Uterus (tissue), 2 donors: Measurements from ENCODE around the gene REN.

Experiments used
- POLR2A ChIP-seq, 2 donors: fragments of 450-650 bp; IDR thresholded peaks; one replicate each; pipeline ENCODE4 v1.6.1; 2016; ENCODE audit warnings: antibody characterized with exemption in 2 of 2, mild to moderate bottlenecking in 1 of 2, moderate library complexity in 1 of 2
- TF ChIP-seq, protein P1 (sequence below), 4 experiments: fragments of 200-600 bp in 2 of 4; fragments of 450-650 bp in 2 of 4; sonication (generic) in 2 of 4; IDR thresholded peaks; one replicate each; pipeline ENCODE4 v1.5.1; 2016 to 2019; ENCODE audit warnings: antibody characterized with exemption in 4 of 4, mild to moderate bottlenecking in 2 of 4, moderate library complexity in 1 of 4

DNA sequence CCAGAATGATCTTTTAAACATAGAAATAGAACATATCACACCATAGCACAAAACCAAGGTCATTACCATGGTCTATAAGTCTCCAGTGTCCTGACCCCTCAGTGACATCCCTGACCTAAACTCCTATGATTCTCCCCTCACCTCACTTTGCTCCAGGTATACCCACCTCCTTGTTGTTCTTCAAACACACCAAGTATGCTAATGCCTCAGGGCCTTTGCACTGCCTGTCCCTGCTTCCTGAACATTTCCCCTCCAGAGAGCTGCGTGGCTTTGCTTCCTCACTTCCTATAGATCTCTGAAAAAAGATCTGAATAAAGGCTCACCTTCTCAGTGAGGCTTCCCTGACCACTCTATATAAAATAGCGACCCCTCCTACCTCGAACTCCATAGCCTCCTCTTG lies 46.6 kb upstream of the REN start:
- no peak for TF ChIP-seq POLR2A (IDR thresholded peaks at IDR 0.05)
- TF ChIP-seq, protein P1, sequence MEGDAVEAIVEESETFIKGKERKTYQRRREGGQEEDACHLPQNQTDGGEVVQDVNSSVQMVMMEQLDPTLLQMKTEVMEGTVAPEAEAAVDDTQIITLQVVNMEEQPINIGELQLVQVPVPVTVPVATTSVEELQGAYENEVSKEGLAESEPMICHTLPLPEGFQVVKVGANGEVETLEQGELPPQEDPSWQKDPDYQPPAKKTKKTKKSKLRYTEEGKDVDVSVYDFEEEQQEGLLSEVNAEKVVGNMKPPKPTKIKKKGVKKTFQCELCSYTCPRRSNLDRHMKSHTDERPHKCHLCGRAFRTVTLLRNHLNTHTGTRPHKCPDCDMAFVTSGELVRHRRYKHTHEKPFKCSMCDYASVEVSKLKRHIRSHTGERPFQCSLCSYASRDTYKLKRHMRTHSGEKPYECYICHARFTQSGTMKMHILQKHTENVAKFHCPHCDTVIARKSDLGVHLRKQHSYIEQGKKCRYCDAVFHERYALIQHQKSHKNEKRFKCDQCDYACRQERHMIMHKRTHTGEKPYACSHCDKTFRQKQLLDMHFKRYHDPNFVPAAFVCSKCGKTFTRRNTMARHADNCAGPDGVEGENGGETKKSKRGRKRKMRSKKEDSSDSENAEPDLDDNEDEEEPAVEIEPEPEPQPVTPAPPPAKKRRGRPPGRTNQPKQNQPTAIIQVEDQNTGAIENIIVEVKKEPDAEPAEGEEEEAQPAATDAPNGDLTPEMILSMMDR (IDR thresholded peaks at IDR 0.05) = no peak
